Measurements from ENCODE around the gene KCTD15. TPM values are rescaled to one million over a fixed set of nuclear protein-coding genes. Genes with fewer than 3 reads are reported as not detected.

Gene KCTD15
- total RNA-seq, 4 donors from 2014 or later, result 53.6 to 89.1 (median 72.5) TPM

DNA sequence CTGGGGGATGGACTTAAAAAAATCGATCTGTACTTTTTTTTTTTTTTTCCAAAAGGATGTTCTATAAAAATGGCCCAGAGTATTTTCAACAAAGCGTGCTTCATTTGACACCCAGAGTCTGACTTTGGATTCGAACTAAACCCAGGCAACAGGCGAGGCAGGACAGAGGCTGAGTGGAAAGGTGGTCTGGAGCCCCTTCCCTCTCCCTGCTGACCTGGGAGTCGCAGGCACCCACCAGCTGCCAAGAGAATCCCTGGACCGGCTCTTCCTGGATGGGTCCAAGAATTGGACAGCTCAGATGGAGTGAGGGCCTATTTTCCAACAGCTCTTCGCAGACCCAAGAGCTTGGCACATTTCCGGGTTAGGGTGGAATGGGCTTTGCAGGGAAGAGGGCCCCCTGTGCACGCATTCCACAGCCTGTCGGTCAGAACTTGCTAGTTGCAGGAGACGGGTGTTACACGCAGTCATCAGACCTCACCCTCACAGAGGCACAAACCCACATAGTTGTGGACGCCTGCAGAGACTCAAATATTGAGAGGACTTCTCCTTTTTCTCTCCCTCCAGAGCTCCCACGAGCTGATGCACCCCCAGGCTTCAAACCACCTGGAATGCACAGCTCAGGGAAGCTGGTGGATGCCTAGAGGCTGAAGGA is 15.2 kb downstream of the KCTD15 start:
- intact Hi-C loops (cut with DNase I), result no loop called here
- DNase-seq, result no peak
- H3K4me3 ChIP-seq, result no peak overlapping the region
- H3K36me3 ChIP-seq, result peaks cover 19 to 77% (median 21%) of the 10 kb centered on the region in 3 donors
- H3K27ac ChIP-seq, result no peak overlapping the region
- no peak for TF ChIP-seq CTCF (IDR thresholded peaks at IDR 0.05)
- no peak for TF ChIP-seq POLR2A (IDR thresholded peaks at IDR 0.05)
- no peaks in the 10 kb centered on the region for H3K9me3 ChIP-seq
- 57 to 83% methylated on average over 8 to 11 of the region's 14 CpGs for WGBS, 2 donors
- peaks cover 4 to 39% (median 6%) of the 10 kb centered on the region in 3 donors for H3K4me1 ChIP-seq
- H3K27me3 ChIP-seq, result no peaks in the 10 kb centered on the region

GRCh38 chr19:33812388-33813330 is 16.0 kb downstream of the KCTD15 start:
- no peaks in the 10 kb centered on the region for H3K27me3 ChIP-seq
- DNase-seq, result no peak
- TF ChIP-seq CTCF (IDR thresholded peaks at IDR 0.05) (no peak), POLR2A (IDR thresholded peaks at IDR 0.05) (no peak)
- intact Hi-C loops (cut with DNase I), result no loop called here
- no peaks in the 10 kb centered on the region for H3K9me3 ChIP-seq
- H3K27ac ChIP-seq, result no peak overlapping the region
- peaks cover 4 to 42% (median 6%) of the 10 kb centered on the region in 3 donors for H3K4me1 ChIP-seq
- 65 to 88% methylated on average over 6 to 13 of the region's 28 CpGs for WGBS, 2 donors
- H3K36me3 ChIP-seq, result peaks cover 19 to 69% (median 21%) of the 10 kb centered on the region in 3 donors
- H3K4me3 ChIP-seq, result no peak overlapping the region

DNA sequence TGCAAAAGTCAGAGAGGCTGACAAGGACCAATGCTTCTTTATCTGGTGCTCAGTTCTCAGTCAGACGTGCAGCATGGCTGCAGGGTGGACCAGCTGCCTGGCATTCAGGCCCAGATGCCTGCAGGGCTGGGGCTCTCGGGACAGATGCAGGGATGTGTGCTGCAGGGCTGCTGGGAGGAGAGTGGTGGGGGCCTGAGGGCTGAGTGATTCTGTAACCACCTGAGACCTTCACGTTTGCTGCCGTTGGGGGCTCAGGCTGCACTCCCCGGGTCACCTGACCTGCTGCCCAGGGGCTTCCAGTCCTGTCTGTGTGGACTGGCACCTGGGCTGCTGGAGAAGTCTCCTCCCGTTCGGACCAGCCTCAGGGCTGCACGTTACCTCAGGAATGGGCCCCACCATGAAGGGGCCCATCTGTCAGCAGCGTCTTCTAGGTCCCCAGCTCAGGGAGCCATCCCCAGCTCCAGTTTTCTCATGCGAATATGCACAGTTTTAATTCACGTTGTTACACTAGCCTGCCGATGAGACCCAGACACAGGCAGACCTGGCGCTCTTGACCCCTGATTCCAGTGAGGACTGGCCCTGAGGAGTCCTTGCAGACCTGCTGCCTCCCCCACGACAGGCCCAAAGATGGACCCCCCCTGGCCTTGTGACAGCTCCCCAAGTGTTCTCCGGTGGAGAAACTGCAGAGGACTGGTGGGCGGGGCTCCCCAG is 16.9 kb downstream of the KCTD15 start:
- H3K4me3 ChIP-seq, result no peak overlapping the region
- no peak overlapping the region for H3K27ac ChIP-seq
- no peak for DNase-seq
- peaks cover 7 to 42% (median 8%) of the 10 kb centered on the region in 3 donors for H3K4me1 ChIP-seq
- WGBS, 2 donors, result 80 to 81% methylated on average over 1 to 10 of the region's 16 CpGs
- intact Hi-C loops (cut with DNase I), result no loop called here
- H3K27me3 ChIP-seq, result no peaks in the 10 kb centered on the region
- H3K9me3 ChIP-seq, result no peaks in the 10 kb centered on the region
- TF ChIP-seq CTCF (IDR thresholded peaks at IDR 0.05), result no peak
- no peak for TF ChIP-seq POLR2A (IDR thresholded peaks at IDR 0.05)
- peaks cover 19 to 60% (median 21%) of the 10 kb centered on the region in 3 donors for H3K36me3 ChIP-seq

- peak overlapping the region in 2 of 4 donors; percentile 33 to 75 for H3K27ac ChIP-seq
- no peak for TF ChIP-seq POLR2A (IDR thresholded peaks at IDR 0.05)
- TF ChIP-seq CTCF (IDR thresholded peaks at IDR 0.05), result no peak
- WGBS, 2 donors, result 70 to 79% methylated on average over 12 to 16 of the region's 21 CpGs
These were observed 17.8 kb downstream of the KCTD15 start for GRCh38 chr19:33814181-33815165.

More at GRCh38 chr19:33814181-33815165, 17.8 kb downstream of the KCTD15 start:
- H3K9me3 ChIP-seq, result no peaks in the 10 kb centered on the region
- peaks cover 17 to 51% (median 19%) of the 10 kb centered on the region in 3 donors for H3K36me3 ChIP-seq
- intact Hi-C loops (cut with DNase I), result no loop called here
- no peak overlapping the region for H3K4me3 ChIP-seq
- H3K4me1 ChIP-seq, result peaks cover 15 to 50% (median 17%) of the 10 kb centered on the region in 3 donors
- no peaks in the 10 kb centered on the region for H3K27me3 ChIP-seq
- no peak for DNase-seq
